ENCODE data around the gene SMARCA1. TPM values are rescaled to one million over a fixed set of nuclear protein-coding genes. Genes with fewer than 3 reads are reported as not detected.
"Not testable (repeated sequence)": the region's sequence is repeated elsewhere in the genome, so short reads cannot be mapped to it uniquely, and the experiment has no call there.

SMARCA1 gene
- polyA plus RNA-seq, 3 donors: 0.03 to 0.13 TPM; not detected in 1

- H3K79me2 ChIP-seq (ENCODE audit: insufficient read depth, low read length): no peaks in the 10 kb centered on the region
- no peak for DNase-seq
- H3K27ac ChIP-seq (ENCODE audit: low read depth in 1 of 2, low read length in 2 of 2): no peak overlapping the region
- no peak overlapping the region for H3K9ac ChIP-seq (ENCODE audit: insufficient read depth, low read length, poor library complexity, severe bottlenecking)
- WGBS (ENCODE audit: insufficient coverage): no CpG with 5 or more reads among the region's 1 CpG
- Mint-ChIP-seq H3K4me3 (no peak overlapping the region), H3K9me3 (no peaks in the 10 kb centered on the region), H3K4me1 (peaks cover 9% of the 10 kb centered on the region), H3K27me3 (ENCODE audit: low read depth in 3 of 3) (no peaks in the 10 kb centered on the region), H3K27ac (peak overlapping the region in 4 of 7 donors; percentile 12 to 66 (median 45)), H3K36me3 (peaks cover 47 to 61% of the 10 kb centered on the region in 2 donors)
- no peak for TF ChIP-seq CTCF (IDR thresholded peaks at IDR 0.05)
- H3K4me2 ChIP-seq (replicated peaks; ENCODE audit: extremely low read depth, low read length, poor library complexity, severe bottlenecking): no peak overlapping the region
- H3K4me1 ChIP-seq (ENCODE audit: control insufficient read depth in 1 of 2, insufficient read depth in 2 of 2, low read length in 2 of 2): peaks cover 0 to 3% of the 10 kb centered on the region in 2 donors
- H2AFZ ChIP-seq (ENCODE audit: insufficient read depth, low read depth, low read length, poor library complexity, severe bottlenecking): no peak overlapping the region
- H3K27me3 ChIP-seq (ENCODE audit: control insufficient read depth in 2 of 2, insufficient read depth in 2 of 2, low read length in 2 of 2): no peaks in the 10 kb centered on the region
- peaks cover 43 to 70% of the 10 kb centered on the region in 2 donors for H3K36me3 ChIP-seq (replicated peaks in 1 of 2; ENCODE audit: control insufficient read depth in 1 of 2, insufficient read depth in 2 of 2, low read length in 2 of 2)
- intact Hi-C loops (cut with micrococcal nuclease): no loop called here
- no peak overlapping the region for H3K4me3 ChIP-seq (replicated peaks in 1 of 3; ENCODE audit: low read depth in 2 of 3, low read length in 3 of 3)
- no peaks in the 10 kb centered on the region for H4K20me1 ChIP-seq (ENCODE audit: insufficient read depth, low read length)
- H3K9me3 ChIP-seq (replicated peaks in 1 of 2; ENCODE audit: control insufficient read depth in 1 of 2, insufficient read depth in 1 of 2, low read length in 2 of 2): no peaks in the 10 kb centered on the region
These were observed 42.8 kb upstream of the SMARCA1 start for GRCh38 chrX:129566073-129566472.

GRCh38 chrX:129565046-129565650, 41.9 kb upstream of the SMARCA1 start:
- Mint-ChIP-seq H3K9me3 (no peaks in the 10 kb centered on the region), H3K27ac (no peak overlapping the region), H3K36me3 (peaks cover 47 to 62% of the 10 kb centered on the region in 2 donors), H3K27me3 (ENCODE audit: low read depth in 3 of 3) (no peaks in the 10 kb centered on the region), H3K4me1 (peaks cover 9% of the 10 kb centered on the region), H3K4me3 (no peak overlapping the region)
- no peak for TF ChIP-seq CTCF (IDR thresholded peaks at IDR 0.05)
- no peaks in the 10 kb centered on the region for H3K9me3 ChIP-seq (replicated peaks in 1 of 2; ENCODE audit: control insufficient read depth in 1 of 2, insufficient read depth in 1 of 2, low read length in 2 of 2)
- no peak overlapping the region for H3K4me3 ChIP-seq (replicated peaks in 1 of 3; ENCODE audit: low read depth in 2 of 3, low read length in 3 of 3)
- no peak overlapping the region for H3K4me2 ChIP-seq (replicated peaks; ENCODE audit: extremely low read depth, low read length, poor library complexity, severe bottlenecking)
- no peak overlapping the region for H3K27ac ChIP-seq (ENCODE audit: low read depth in 1 of 2, low read length in 2 of 2)
- H2AFZ ChIP-seq (ENCODE audit: insufficient read depth, low read depth, low read length, poor library complexity, severe bottlenecking): no peak overlapping the region
- no peak overlapping the region for H3K9ac ChIP-seq (ENCODE audit: insufficient read depth, low read length, poor library complexity, severe bottlenecking)
- peaks cover 0 to 3% of the 10 kb centered on the region in 2 donors for H3K4me1 ChIP-seq (ENCODE audit: control insufficient read depth in 1 of 2, insufficient read depth in 2 of 2, low read length in 2 of 2)
- H3K79me2 ChIP-seq (ENCODE audit: insufficient read depth, low read length): no peaks in the 10 kb centered on the region
- no peaks in the 10 kb centered on the region for H3K27me3 ChIP-seq (ENCODE audit: control insufficient read depth in 2 of 2, insufficient read depth in 2 of 2, low read length in 2 of 2)
- 0% methylated on average over 1 of the region's 3 CpGs for WGBS (ENCODE audit: insufficient coverage)
- intact Hi-C loops (cut with micrococcal nuclease): no loop called here
- no peak for DNase-seq
- H4K20me1 ChIP-seq (ENCODE audit: insufficient read depth, low read length): no peaks in the 10 kb centered on the region
- H3K36me3 ChIP-seq (replicated peaks in 1 of 2; ENCODE audit: control insufficient read depth in 1 of 2, insufficient read depth in 2 of 2, low read length in 2 of 2): peaks cover 49 to 70% of the 10 kb centered on the region in 2 donors

GRCh38 chrX:129564345-129564744, 41.1 kb upstream of the SMARCA1 start:
- H3K4me2 ChIP-seq (replicated peaks; ENCODE audit: extremely low read depth, low read length, poor library complexity, severe bottlenecking); H4K20me1 ChIP-seq (ENCODE audit: insufficient read depth, low read length); H3K4me1 ChIP-seq (ENCODE audit: control insufficient read depth in 1 of 2, insufficient read depth in 2 of 2, low read length in 2 of 2); H3K4me1 Mint-ChIP-seq; H3K9ac ChIP-seq (ENCODE audit: insufficient read depth, low read length, poor library complexity, severe bottlenecking); H3K27ac Mint-ChIP-seq; H3K27ac ChIP-seq (ENCODE audit: low read depth in 1 of 2, low read length in 2 of 2); DNase-seq; H2AFZ ChIP-seq (ENCODE audit: insufficient read depth, low read depth, low read length, poor library complexity, severe bottlenecking); H3K79me2 ChIP-seq (ENCODE audit: insufficient read depth, low read length); H3K27me3 ChIP-seq (ENCODE audit: control insufficient read depth in 2 of 2, insufficient read depth in 2 of 2, low read length in 2 of 2); H3K4me3 Mint-ChIP-seq; H3K27me3 Mint-ChIP-seq (ENCODE audit: low read depth in 3 of 3); H3K4me3 ChIP-seq (replicated peaks in 1 of 3; ENCODE audit: low read depth in 2 of 3, low read length in 3 of 3); H3K9me3 Mint-ChIP-seq; intact Hi-C loops (cut with micrococcal nuclease); H3K9me3 ChIP-seq (replicated peaks in 1 of 2; ENCODE audit: control insufficient read depth in 1 of 2, insufficient read depth in 1 of 2, low read length in 2 of 2): not testable (repeated sequence)
- WGBS (ENCODE audit: insufficient coverage): no CpG with 5 or more reads among the region's 5 CpGs
- H3K36me3 ChIP-seq (replicated peaks in 1 of 2; ENCODE audit: control insufficient read depth in 1 of 2, insufficient read depth in 2 of 2, low read length in 2 of 2): peaks cover 50 to 70% of the 10 kb centered on the region in 2 donors
- H3K36me3 Mint-ChIP-seq: peaks cover 48 to 62% of the 10 kb centered on the region in 2 donors

Measured in CD14-positive monocyte (primary cell).